Measurements from ENCODE around the gene SIPA1L3.

SIPA1L3 gene

DNA sequence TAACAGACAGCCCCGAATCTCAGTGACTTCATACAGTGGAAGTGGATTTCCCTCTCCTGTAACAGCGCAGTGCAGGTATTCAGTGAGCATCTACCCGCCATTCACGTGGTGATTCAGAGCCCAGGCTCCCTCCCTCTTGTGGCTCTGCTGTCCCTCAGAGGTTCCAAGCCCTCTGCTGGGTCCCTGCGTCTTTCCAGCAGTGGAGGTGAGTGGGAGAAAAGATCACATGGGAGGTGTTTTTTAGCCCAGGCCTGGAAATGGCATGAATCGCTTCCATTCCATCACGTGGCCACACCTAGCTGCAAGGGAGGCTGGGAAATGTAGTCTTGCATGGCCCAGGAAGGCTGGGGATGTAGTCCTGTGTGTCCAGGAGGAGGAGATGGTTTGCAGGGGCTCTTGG lies 255.6 kb downstream of the SIPA1L3 start:
- no peaks in the 10 kb centered on the region for H4K20me1 ChIP-seq (ENCODE audit: low read depth, low read length)
- no peaks in the 10 kb centered on the region for H3K9me3 ChIP-seq (ENCODE audit: insufficient read depth, low read length)
- no peak overlapping the region for H3K9ac ChIP-seq (ENCODE audit: low read length)
- no peak overlapping the region for H2AFZ ChIP-seq (ENCODE audit: low read depth, low read length, severe bottlenecking)
- H3F3A ChIP-seq (ENCODE audit: insufficient read depth) = no peaks in the 10 kb centered on the region
- TF ChIP-seq CTCF (IDR thresholded peaks at IDR 0.05; ENCODE audit: insufficient read depth, low read length, poor library complexity, severe bottlenecking) = no peak
- TF ChIP-seq EZH2phosphoT487 (conservative IDR thresholded peaks at IDR 0.05; ENCODE audit: low read length) = no peak
- H3K27ac ChIP-seq (ENCODE audit: low read depth, low read length) = no peak overlapping the region
- peaks cover 23% of the 10 kb centered on the region; the same call in 1 of the 2 replicates for H3K36me3 ChIP-seq (ENCODE audit: low read length)
- no peak overlapping the region for H3K4me3 ChIP-seq (ENCODE audit: insufficient read depth, low read length, poor library complexity, severe bottlenecking)
- H3K79me2 ChIP-seq (ENCODE audit: insufficient read depth, low read length) = no peaks in the 10 kb centered on the region
- H3K4me2 ChIP-seq (ENCODE audit: low read depth, low read length, poor library complexity, severe bottlenecking) = no peak overlapping the region
- no peaks in the 10 kb centered on the region for H3K27me3 ChIP-seq (ENCODE audit: low read length)
- H3K9me2 ChIP-seq (replicated peaks; ENCODE audit: insufficient read depth, low read length) = no peaks in the 10 kb centered on the region

DNA sequence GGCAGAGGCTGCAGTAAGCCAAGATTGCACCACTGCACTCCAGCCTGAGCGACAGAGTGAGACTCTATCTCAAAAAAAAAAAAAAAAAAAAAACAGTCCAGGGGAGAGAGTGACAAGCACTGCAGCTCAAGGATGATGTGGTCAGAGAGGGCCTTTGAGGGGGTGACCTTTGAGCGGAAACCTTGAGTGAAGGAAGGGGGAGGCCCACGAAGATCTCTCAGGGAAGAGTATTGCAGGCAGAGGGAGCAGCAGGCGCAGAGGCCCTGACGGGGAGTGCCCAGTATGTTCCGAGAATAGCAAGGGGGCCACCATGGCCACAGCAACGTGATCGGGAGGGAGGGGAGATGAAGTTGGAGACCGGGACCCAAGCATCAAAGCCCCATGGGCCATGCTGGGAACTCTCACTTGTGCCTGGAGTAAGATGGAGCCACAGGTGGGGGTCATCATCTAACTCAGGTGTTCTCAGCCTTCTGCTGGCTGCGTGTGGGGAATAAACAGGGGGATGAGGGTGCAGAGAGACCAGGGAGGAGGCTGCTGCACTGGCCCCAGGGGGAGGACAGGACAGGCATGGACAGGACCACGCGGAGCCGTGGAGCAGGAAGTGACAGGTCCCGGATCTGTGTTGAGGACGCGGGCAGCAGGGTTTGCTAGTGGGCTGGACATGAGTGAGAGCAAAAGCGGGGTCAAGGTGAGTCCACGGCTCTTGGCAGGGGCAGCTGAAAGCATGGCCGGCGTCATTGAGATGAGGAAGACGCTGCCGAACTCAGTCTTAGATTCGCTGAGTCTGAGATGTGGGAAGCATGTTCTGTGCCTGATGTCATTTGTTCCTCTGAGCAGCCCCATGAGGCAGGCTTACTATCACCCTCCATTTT lies 256.6 kb downstream of the SIPA1L3 start:
- Histone ChIP-seq H3K9me3 (ENCODE audit: insufficient read depth, low read length) (no peaks in the 10 kb centered on the region), H3K36me3 (ENCODE audit: low read length) (peaks cover 23% of the 10 kb centered on the region; the same call in 1 of the 2 replicates), H3K27me3 (ENCODE audit: low read length) (no peaks in the 10 kb centered on the region), H3F3A (ENCODE audit: insufficient read depth) (no peaks in the 10 kb centered on the region), H4K20me1 (ENCODE audit: low read depth, low read length) (no peaks in the 10 kb centered on the region), H3K9ac (ENCODE audit: low read length) (no peak overlapping the region), H3K9me2 (replicated peaks; ENCODE audit: insufficient read depth, low read length) (no peaks in the 10 kb centered on the region), H3K27ac (ENCODE audit: low read depth, low read length) (no peak overlapping the region), H3K4me2 (ENCODE audit: low read depth, low read length, poor library complexity, severe bottlenecking) (no peak overlapping the region), H3K4me3 (ENCODE audit: insufficient read depth, low read length, poor library complexity, severe bottlenecking) (no peak overlapping the region), H2AFZ (ENCODE audit: low read depth, low read length, severe bottlenecking) (no peak overlapping the region), H3K79me2 (ENCODE audit: insufficient read depth, low read length) (no peaks in the 10 kb centered on the region)
- TF ChIP-seq EZH2phosphoT487 (conservative IDR thresholded peaks at IDR 0.05; ENCODE audit: low read length) (no peak), CTCF (IDR thresholded peaks at IDR 0.05; ENCODE audit: insufficient read depth, low read length, poor library complexity, severe bottlenecking) (no peak)

DNA sequence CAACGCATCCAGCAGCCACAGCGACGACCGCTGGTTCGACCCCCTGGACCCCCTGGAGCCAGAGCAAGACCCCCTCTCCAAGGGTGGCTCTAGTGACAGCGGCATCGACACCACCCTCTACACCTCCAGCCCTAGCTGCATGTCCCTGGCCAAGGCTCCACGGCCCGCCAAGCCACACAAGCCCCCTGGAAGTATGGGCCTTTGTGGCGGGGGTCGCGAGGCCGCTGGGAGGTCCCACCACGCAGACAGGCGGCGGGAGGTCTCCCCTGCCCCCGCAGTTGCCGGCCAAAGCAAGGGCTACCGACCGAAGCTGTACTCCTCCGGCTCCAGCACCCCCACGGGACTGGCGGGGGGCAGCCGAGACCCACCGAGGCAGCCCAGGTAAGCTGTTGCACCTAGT lies 257.5 kb downstream of the SIPA1L3 start:
- TF ChIP-seq EZH2phosphoT487 (conservative IDR thresholded peaks at IDR 0.05; ENCODE audit: low read length) = no peak
- no peak for TF ChIP-seq CTCF (IDR thresholded peaks at IDR 0.05; ENCODE audit: insufficient read depth, low read length, poor library complexity, severe bottlenecking)
- Histone ChIP-seq H4K20me1 (ENCODE audit: low read depth, low read length) (no peaks in the 10 kb centered on the region), H2AFZ (ENCODE audit: low read depth, low read length, severe bottlenecking) (no peak overlapping the region), H3K79me2 (ENCODE audit: insufficient read depth, low read length) (no peaks in the 10 kb centered on the region), H3F3A (ENCODE audit: insufficient read depth) (no peaks in the 10 kb centered on the region), H3K27me3 (ENCODE audit: low read length) (no peaks in the 10 kb centered on the region), H3K27ac (ENCODE audit: low read depth, low read length) (no peak overlapping the region), H3K9me2 (replicated peaks; ENCODE audit: insufficient read depth, low read length) (no peaks in the 10 kb centered on the region), H3K9ac (ENCODE audit: low read length) (no peak overlapping the region), H3K4me3 (ENCODE audit: insufficient read depth, low read length, poor library complexity, severe bottlenecking) (no peak overlapping the region), H3K36me3 (ENCODE audit: low read length) (peaks cover 19% of the 10 kb centered on the region; the same call in 1 of the 2 replicates), H3K4me2 (ENCODE audit: low read depth, low read length, poor library complexity, severe bottlenecking) (no peak overlapping the region), H3K9me3 (ENCODE audit: insufficient read depth, low read length) (no peaks in the 10 kb centered on the region)

All from SU-DHL-6 (cell line).